Measurements from ENCODE around the gene SVEP1.
"Not testable (repeated sequence)": the region's sequence is repeated elsewhere in the genome, so short reads cannot be mapped to it uniquely, and the experiment has no call there.

Gene SVEP1

GRCh38 chr9:110443146-110443865 lies 136.2 kb downstream of the SVEP1 start:
- no peak for DNase-seq

- no peak for DNase-seq
These were observed 138.7 kb downstream of the SVEP1 start for GRCh38 chr9:110440796-110441195.

- no peak for DNase-seq
These were observed 139.4 kb downstream of the SVEP1 start for GRCh38 chr9:110440172-110440571.

GRCh38 chr9:110432253-110432652 lies 147.3 kb downstream of the SVEP1 start:
- DNase-seq, result no peak

DNA sequence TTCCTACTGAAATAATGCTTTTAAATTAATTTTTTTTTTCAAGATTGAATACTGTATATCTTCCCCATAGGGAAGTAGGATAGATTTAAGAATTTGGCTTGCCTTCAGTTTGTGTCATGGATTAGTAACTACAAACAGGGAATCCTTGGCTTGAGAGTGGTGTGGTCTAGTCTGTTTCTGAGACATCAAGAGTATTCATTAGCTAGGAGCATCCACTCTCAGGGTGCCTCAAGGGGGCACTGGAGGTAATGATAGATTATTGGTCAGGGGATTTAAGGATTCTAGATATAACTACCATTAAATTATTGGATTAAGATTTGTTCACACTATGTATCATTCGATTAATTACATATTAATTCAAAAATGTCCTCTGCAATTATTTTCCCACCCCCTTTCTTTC lies 150.1 kb downstream of the SVEP1 start:
- DNase-seq, result no peak

DNA sequence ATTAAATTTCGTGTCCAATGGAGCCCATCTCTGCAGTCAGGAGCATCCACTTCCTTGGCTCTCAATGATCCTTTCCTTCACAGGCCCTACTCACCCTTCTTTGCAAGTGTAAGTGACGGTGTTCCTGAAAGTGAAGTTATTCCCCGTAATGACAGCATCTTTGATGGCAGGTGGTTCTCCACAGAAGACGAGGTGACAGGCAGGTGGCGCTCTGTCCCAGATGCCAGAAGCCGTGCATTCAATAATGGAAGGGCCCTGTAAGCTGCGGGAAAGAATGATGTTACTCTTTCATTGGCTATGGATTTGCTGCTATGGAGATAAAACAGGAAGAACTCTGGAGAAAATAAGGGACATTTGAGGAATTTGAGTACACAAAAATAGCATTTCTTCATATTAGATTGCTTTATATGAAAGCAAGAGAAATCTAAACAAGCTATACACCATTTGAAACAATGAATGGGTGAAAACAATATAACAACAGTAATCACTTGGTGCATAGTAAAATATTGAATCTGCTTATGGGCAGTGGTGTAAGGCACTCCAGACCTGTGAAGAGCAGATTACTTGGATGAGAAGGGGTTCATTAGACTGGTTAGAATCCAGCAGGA lies 151.9 kb downstream of the SVEP1 start:
- no peak for DNase-seq

GRCh38 chr9:110426052-110426709 lies 153.4 kb downstream of the SVEP1 start:
- no peak for DNase-seq

- no peak for DNase-seq
These were observed 165.1 kb downstream of the SVEP1 start for GRCh38 chr9:110414471-110414870.

DNA sequence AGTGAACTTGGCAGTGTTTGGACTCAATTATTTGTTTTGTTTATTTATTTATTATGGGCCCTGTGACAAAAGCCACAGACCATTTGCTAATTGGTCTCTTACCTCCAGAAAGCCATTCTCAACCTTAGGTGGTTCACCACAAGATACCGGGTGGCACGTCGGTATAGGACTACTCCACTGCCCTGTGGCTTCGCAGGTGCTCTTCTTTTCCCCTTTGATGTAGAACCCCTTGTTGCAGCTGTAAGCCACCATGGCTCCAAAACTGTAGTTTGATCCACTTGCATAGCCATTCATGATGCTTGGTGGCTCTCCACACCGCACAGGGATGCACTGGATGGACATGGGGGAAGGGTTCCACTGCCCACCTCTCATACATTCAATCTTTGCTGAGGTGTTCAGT lies 168.6 kb downstream of the SVEP1 start:
- DNase-seq, result no peak

DNA sequence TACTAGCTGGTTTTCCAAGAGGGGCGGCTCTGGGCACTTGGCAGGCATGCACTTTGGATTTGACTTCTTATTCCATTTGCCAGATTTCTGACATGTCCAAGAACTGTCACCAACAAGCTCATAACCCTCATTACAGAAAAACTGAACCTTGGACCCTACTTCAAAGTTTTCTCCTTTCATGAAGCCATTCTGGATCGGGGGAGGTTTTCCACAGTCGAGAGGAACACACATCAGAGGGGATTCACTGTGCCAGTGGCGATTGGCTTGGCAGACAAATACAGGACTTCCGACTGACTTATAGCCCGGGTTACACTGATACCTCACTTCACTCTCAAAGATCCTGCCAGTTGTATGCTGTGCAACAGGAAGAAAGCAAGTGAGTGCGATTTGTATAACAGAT lies 170.9 kb downstream of the SVEP1 start:
- no peak for DNase-seq

DNA sequence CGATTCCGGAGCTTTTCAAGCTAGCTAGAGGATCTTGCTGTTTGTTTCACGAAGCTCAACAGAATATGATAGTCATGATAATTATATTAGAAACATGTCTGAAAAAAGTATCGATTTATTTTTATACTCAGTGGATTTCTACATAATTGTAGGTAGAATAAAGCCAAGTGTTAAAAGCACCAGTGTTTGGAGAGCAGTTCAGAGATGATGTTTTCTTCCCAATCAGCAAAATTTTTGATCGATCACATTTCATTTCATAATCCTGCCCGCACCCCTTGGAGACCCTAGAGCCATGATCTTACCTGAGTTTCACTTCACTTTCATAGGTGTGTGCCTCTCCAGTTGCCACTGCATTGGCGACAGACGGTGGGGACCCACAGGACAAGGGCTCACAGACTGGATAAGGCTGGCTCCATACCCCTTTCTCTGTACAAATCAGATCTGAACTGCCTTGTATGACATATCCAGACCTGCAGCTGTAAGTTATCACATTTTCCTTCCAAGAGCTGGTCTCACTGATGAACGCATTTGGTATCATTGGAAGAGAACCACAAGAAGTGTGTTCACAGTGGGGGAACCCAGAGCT lies 173.6 kb downstream of the SVEP1 start:
- DNase-seq, result no peak

DNA sequence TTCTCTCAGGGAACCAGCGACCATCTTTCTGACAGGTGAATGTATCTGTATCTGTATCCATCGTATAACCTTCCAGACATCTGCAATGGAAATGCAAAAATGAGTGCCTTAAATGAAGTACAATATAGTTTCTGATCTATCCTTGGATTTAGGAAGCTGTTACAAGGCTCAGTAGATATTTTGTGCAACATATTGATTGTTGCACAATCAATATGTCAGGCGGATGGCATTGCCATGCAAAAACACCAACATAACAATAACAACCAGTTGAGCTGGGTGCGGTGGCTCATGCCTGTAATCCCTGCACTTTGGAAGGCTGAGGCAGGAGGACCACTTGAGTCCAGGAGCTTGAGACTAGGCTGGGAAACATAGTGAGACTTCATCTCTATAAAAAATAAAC lies 175.1 kb downstream of the SVEP1 start:
- no peak for DNase-seq

- DNase-seq, result no peak
These were observed 179.6 kb downstream of the SVEP1 start for GRCh38 chr9:110399983-110400382.

DNA sequence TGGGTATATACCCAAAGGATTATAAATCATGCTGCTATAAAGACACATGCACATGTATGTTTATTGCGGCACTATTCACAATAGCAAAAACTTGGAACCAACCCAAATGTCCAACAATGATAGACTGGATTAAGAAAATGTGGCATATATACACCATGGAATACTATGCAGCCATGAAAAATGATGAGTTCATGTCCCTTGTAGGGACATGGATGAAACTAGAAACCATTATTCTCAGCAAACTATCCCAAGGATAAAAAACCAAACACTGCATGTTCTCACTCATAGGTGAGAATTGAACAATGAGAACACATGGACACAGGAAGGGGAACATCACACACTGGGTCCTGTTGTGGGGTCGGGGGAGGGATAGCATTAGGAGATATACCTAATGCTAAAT lies 180.5 kb downstream of the SVEP1 start:
- DNase-seq, result not testable (repeated sequence)

GRCh38 chr9:110391826-110392485 lies 187.6 kb downstream of the SVEP1 start:
- no peak for DNase-seq

DNA sequence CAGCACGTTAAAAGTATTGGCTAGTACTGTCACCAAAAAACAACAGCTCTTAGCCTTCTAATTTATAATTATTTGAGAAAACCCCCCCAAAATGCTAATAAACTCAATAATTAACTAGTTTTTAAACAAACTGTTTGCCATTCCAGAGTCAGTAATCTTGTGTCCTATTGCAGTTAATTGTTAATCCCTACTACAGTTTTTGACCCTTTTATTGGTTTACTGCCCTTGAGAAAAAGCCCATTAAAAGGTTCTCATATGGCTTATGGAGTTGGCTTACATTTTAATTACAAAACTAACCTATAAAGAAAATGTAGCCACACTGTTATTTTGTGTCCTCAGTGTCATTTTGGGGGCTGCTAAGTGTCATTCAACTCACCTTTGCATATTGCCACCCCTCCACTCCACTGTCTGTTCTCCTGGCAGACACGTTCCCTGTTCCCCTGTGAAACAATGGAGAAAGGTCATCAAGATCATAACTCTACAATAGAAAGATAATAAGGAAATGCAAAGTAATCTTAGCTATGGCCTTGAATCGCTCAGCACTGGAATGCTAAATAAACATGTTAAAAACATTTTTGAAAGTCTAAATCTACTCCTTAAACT lies 190.3 kb downstream of the SVEP1 start:
- DNase-seq, result no peak

DNA sequence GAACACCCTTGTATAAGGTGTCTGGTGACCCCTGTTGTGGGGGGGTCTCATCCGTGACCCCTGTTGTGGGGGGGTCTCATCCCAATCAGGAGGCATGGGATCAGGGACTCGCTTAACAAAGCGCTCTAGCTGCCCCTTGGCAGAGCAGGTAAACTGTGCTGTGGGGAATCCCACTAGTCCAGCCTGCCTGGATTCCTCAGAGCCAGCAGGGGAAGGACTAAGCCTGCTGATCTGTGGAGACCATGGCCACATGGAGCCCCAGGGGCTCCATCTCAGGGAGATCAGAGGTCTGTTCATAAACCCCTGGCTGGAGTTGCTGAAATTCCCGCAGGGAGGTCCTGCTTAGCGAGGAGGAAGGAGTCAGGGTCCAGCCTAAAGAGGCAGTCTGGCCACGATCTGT lies 196.1 kb downstream of the SVEP1 start:
- DNase-seq, result no peak

DNA sequence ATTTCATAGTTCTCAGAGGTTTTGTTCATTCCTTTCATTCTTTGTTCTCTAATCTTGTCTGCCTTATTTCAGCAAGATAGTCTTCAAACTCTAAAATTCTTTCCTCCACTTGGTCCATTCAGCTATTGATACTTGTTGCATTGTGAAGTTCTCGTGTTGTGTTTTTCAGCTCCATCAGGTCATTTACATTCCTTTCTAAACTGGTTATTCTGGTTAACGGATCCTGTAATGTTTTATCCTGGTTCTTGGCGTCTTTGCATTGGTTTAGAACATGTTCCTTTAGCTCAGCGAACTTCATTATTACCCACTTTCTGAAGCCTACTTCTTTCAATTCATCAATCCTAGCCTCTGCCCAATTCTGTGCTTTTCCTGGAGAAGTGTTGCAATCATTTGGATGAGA lies 196.8 kb downstream of the SVEP1 start:
- DNase-seq, result no peak

- no peak for DNase-seq
These were observed 208.0 kb downstream of the SVEP1 start for GRCh38 chr9:110371411-110372007.

DNA sequence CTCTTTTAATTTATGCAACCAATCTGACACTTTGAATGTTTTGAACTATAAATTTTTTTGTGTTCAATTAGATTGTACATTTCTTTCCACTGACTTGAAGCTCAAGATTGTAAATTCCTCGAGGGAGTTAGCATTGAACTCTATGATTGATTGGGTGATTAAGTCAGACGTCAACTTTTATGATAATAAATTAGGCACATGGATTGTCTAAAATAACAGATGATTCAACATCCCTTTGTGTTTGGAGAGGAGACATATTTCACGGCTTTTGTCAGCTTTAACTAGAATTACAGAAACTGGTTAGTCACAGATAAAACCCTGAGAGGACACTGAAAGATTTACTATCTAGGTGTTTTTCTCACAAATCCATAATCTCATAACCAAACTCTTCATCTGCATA lies 209.2 kb downstream of the SVEP1 start:
- DNase-seq, result no peak

DNA sequence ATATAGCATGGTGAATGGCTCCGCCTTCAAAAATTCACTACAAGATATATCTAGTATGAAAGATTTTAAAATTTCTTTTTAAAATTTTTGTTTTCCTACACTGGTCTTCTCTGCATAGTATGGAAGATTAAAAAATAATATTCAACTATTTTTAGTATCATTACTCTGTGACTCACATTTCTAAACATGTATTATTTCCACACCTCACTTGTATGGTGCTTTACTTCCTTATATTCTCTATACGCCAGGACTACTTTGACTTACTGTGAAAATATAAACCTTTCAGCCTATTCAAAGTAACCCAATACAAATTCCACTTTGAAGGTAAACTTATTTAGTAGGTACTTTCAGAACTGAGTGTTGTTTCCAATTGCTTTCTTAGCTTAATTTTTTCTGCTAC lies 215.1 kb downstream of the SVEP1 start:
- DNase-seq, result no peak

DNA sequence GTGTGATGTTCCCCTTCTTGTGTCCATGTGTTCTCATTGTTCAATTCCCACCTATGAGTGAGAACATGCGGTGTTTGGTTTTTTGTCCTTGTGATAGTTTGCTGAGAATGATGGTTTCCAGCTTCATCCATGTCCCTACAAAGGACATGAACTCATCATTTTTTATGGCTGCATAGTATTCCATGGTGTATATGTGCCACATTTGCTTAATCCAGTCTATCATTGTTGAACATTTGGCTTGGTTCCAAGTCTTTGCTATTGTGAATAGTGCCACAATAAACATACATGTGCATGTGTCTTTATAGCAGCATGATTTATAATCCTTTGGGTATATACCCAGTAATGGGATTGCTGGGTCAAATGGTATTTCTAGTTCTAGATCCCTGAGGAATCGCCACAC lies 220.5 kb downstream of the SVEP1 start:
- not testable (repeated sequence) for DNase-seq

- no peak for DNase-seq
These were observed 222.0 kb downstream of the SVEP1 start for GRCh38 chr9:110357505-110357904.
